CD4-positive, alpha-beta T cell (primary cell): ENCODE results near the gene NUBP2. TPM values are rescaled to one million over a fixed set of nuclear protein-coding genes. Genes with fewer than 3 reads are reported as not detected.

ENCODE experiments used
- ATAC-seq: fragments of 200-7000 bp; cut with Tn5 transposase; one replicate; pipeline ENCODE4 v1.10.0; 2022; ENCODE audit warnings: mild to moderate bottlenecking; ENCODE audit not compliant: poor library complexity
- CTCF ChIA-PET: fragments of 350-600 bp; sonication (Branson Sonifier 250); formaldehyde crosslinking; loops from one replicate; lab custom pipeline; 2021; ENCODE audit warnings: antibody characterized with exemption, inconsistent platforms; lab: Charles Lee
- POLR2A ChIA-PET: fragments of 350-600 bp; sonication (Branson Sonifier 250); formaldehyde crosslinking; loops from one replicate; lab custom pipeline; 2021; ENCODE audit warnings: antibody characterized with exemption, inconsistent platforms; lab: Charles Lee
- DNase-seq, 14 experiments: peaks; one replicate each; pipeline ENCODE4 v3.0.0-alpha.2; 2013 to 2020; ENCODE audit warnings: mixed read lengths in 2 of 14
- H3K27ac ChIP-seq, 2 donors: one replicate each; pipeline versions ENCODE4 v1.5.1 to v1.7.0; 2013; ENCODE audit warnings: low read length in 2 of 2, low read depth in 1 of 2, mild to moderate bottlenecking in 1 of 2
- H3K27me3 ChIP-seq, 2 experiments: 1 replicate in 1 of 2; 2 replicates in 1 of 2; pipeline versions ENCODE4 v1.6.1 to v1.7.0; 2013; ENCODE audit warnings: low read length in 2 of 2, control low read depth in 1 of 2, mild to moderate bottlenecking in 1 of 2, moderate library complexity in 1 of 2; ENCODE audit not compliant: insufficient read depth in 2 of 2, control insufficient read depth in 1 of 2
- H3K36me3 ChIP-seq: one replicate; pipeline ENCODE4 v1.6.1; 2013; ENCODE audit warnings: low read length, control low read depth; ENCODE audit not compliant: insufficient read depth
- H3K4me1 ChIP-seq: one replicate; pipeline ENCODE4 v1.6.1; 2013; ENCODE audit warnings: low read length, control low read depth; ENCODE audit not compliant: insufficient read depth
- H3K4me3 ChIP-seq: one replicate; pipeline ENCODE4 v1.5.1; 2013; ENCODE audit warnings: mild to moderate bottlenecking, low read length, moderate library complexity
- H3K9me3 ChIP-seq, 2 experiments: 1 replicate in 1 of 2; 2 replicates in 1 of 2; pipeline versions ENCODE4 v1.6.1 to v1.7.0; 2013; ENCODE audit warnings: low read length in 2 of 2, mild to moderate bottlenecking in 2 of 2, control low read depth in 1 of 2, moderate library complexity in 1 of 2; ENCODE audit not compliant: control insufficient read depth in 1 of 2, insufficient read depth in 1 of 2
- H3K27ac Mint-ChIP-seq: one replicate; pipeline ENCODE4 v1.8.0; 2020; ENCODE audit warnings: mixed read lengths
- H3K27me3 Mint-ChIP-seq: one replicate; pipeline ENCODE4 v1.8.0; 2021; ENCODE audit warnings: mixed read lengths
- H3K36me3 Mint-ChIP-seq: one replicate; pipeline ENCODE4 v1.8.0; 2021; ENCODE audit warnings: low read depth, mixed read lengths
- H3K4me1 Mint-ChIP-seq: one replicate; pipeline ENCODE4 v1.8.0; 2021; ENCODE audit warnings: low read depth, mixed read lengths
- H3K4me3 Mint-ChIP-seq: one replicate; pipeline ENCODE4 v1.8.0; 2020; ENCODE audit warnings: mild to moderate bottlenecking, mixed read lengths
- H3K9me3 Mint-ChIP-seq: one replicate; pipeline ENCODE4 v1.8.0; 2020; ENCODE audit warnings: mixed read lengths
- intact Hi-C, 2 experiments: fragments of 100-400 bp; cut with DNase I in 1 of 2; cut with micrococcal nuclease in 1 of 2; formaldehyde crosslinking; loops; one replicate each; pipeline versions ENCODE4 v1.15.1 to v1.9.0; 2023 to 2025; cut with DNase I, micrococcal nuclease
- total RNA-seq, 174 experiments: library from RNA in 2 of 174; stranded (reverse) in 2 of 174; gene quantifications; one replicate each; pipeline ENCODE4 v1.2.3 and lab custom pipeline; 2021 to 2026
- TF ChIP-seq, protein P1 (sequence below): fragments of 200-600 bp; IDR thresholded peaks from one replicate; pipeline ENCODE4 v1.8.0; 2022; ENCODE audit warnings: antibody characterized with exemption, mild to moderate bottlenecking

The NUBP2 gene
- total RNA-seq, 2 experiments from 2014 or later: 36.4 to 38.1 TPM

GRCh38 chr16:1766701-1767100 is 16.1 kb upstream of the NUBP2 start:
- DNase-seq (no peak), ATAC-seq (no peak)
- intact Hi-C loops: loop anchor here in 1 of 2 experiments (5.0 kb wide), 1 partner anchor 176 kb away; the partner anchor contains the start of gene MSRB1
- H3K4me1 ChIP-seq: peaks cover 15% of the 10 kb centered on the region
- no peaks in the 10 kb centered on the region for H3K27me3 Mint-ChIP-seq
- peaks cover 5% of the 10 kb centered on the region for H3K4me1 Mint-ChIP-seq
- no peak overlapping the region for H3K4me3 ChIP-seq
- H3K36me3 ChIP-seq: peaks cover 62% of the 10 kb centered on the region
- POLR2A ChIA-PET: interaction anchor here (7.9 kb wide), 1 partner anchor 15 kb away, joined by 163 read pairs; the partner anchor contains the start of genes NUBP2 and SPSB3
- H3K27me3 ChIP-seq: no peaks in the 10 kb centered on the region
- H3K9me3 Mint-ChIP-seq: no peaks in the 10 kb centered on the region
- no peak overlapping the region for H3K4me3 Mint-ChIP-seq
- CTCF ChIA-PET: no interaction called here
- peaks cover 29% of the 10 kb centered on the region for H3K36me3 Mint-ChIP-seq
- TF ChIP-seq, protein P1, sequence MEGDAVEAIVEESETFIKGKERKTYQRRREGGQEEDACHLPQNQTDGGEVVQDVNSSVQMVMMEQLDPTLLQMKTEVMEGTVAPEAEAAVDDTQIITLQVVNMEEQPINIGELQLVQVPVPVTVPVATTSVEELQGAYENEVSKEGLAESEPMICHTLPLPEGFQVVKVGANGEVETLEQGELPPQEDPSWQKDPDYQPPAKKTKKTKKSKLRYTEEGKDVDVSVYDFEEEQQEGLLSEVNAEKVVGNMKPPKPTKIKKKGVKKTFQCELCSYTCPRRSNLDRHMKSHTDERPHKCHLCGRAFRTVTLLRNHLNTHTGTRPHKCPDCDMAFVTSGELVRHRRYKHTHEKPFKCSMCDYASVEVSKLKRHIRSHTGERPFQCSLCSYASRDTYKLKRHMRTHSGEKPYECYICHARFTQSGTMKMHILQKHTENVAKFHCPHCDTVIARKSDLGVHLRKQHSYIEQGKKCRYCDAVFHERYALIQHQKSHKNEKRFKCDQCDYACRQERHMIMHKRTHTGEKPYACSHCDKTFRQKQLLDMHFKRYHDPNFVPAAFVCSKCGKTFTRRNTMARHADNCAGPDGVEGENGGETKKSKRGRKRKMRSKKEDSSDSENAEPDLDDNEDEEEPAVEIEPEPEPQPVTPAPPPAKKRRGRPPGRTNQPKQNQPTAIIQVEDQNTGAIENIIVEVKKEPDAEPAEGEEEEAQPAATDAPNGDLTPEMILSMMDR: no peak
- H3K27ac ChIP-seq: no peak overlapping the region
- H3K9me3 ChIP-seq: no peaks in the 10 kb centered on the region
- no peak overlapping the region for H3K27ac Mint-ChIP-seq

DNA sequence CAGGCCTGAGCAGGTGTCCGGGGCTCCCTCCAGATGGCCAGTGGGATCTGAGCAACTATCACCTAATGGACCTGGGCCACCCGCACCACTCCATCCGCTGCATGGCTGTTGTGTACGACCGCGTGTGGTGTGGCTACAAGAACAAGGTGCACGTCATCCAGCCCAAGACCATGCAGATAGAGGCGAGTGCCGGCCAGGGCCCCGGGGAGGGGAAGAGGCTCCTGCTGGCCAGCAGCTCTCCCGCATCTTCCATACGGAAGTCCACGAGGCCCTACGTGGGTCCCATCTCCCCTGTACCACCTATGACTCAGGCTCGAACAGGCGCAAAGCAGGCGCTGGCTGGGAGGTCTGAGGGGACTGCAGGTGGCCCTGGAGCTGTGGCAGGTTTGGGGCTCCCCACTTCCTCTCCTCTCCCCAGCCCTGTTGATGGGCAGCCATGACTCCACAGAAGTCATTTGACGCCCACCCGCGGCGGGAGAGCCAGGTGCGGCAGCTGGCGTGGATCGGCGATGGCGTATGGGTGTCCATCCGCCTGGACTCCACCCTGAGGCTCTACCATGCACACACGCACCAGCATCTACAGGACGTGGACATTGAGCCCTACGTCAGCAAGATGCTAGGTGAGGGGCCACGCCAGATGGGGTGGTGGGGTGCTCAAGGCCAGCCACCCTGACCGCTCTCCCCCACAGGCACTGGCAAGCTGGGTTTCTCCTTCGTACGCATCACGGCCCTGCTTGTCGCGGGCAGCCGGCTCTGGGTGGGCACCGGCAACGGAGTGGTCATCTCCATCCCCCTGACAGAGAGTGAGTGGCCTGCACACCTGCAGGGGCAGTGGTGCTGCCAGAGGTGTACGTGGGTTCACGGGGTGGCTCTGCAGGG is 15.4 kb upstream of the NUBP2 start:
- no peaks in the 10 kb centered on the region for H3K9me3 ChIP-seq
- CTCF ChIA-PET: no interaction called here
- Mint-ChIP-seq H3K4me1 (peaks cover 12% of the 10 kb centered on the region), H3K36me3 (peaks cover 33% of the 10 kb centered on the region), H3K9me3 (no peaks in the 10 kb centered on the region), H3K4me3 (no peak overlapping the region), H3K27ac (peak overlapping the region; percentile 20), H3K27me3 (no peaks in the 10 kb centered on the region)
- ATAC-seq (no peak), DNase-seq (no peak)
- TF ChIP-seq, protein P1: no peak
- no peaks in the 10 kb centered on the region for H3K27me3 ChIP-seq
- no peak overlapping the region for H3K27ac ChIP-seq
- H3K36me3 ChIP-seq: peaks cover 56% of the 10 kb centered on the region
- POLR2A ChIA-PET: interaction anchor here (7.9 kb wide), 1 partner anchor 14 kb away, joined by 163 read pairs; the partner anchor contains the start of genes NUBP2 and SPSB3
- peaks cover 22% of the 10 kb centered on the region for H3K4me1 ChIP-seq
- no peak overlapping the region for H3K4me3 ChIP-seq
- intact Hi-C loops: loop anchor here in 1 of 2 experiments (5.0 kb wide), 1 partner anchor 175 kb away; the partner anchor contains the start of gene MSRB1

- intact Hi-C loops: loop anchor here in 1 of 2 experiments (5.0 kb wide), 1 partner anchor 174 kb away; the partner anchor contains the start of gene MSRB1
- no peak overlapping the region for H3K27ac ChIP-seq
- Mint-ChIP-seq H3K36me3 (peaks cover 35% of the 10 kb centered on the region), H3K4me1 (peaks cover 12% of the 10 kb centered on the region), H3K27me3 (no peaks in the 10 kb centered on the region), H3K9me3 (no peaks in the 10 kb centered on the region), H3K27ac (no peak overlapping the region), H3K4me3 (peak overlapping the region; percentile 18)
- TF ChIP-seq, protein P1: no peak
- no peak overlapping the region for H3K4me3 ChIP-seq
- CTCF ChIA-PET: no interaction called here
- H3K27me3 ChIP-seq: no peaks in the 10 kb centered on the region
- peaks cover 23% of the 10 kb centered on the region for H3K4me1 ChIP-seq
- no peaks in the 10 kb centered on the region for H3K9me3 ChIP-seq
- ATAC-seq (no peak), DNase-seq (no peak)
- peaks cover 48% of the 10 kb centered on the region for H3K36me3 ChIP-seq
- POLR2A ChIA-PET: interaction anchor here (0.7 to 7.9 kb wide), 2 partner anchors 13 to 90 kb away, joined by 3 to 163 read pairs; partner anchors contain the start of genes JPT2, NUBP2 and SPSB3
These were observed 14.5 kb upstream of the NUBP2 start for GRCh38 chr16:1768061-1768766.
